22Rv1 (cell line): ENCODE results near the gene DLGAP3.

Source experiments
- ZFX ChIP-seq: fragments of 450-650 bp; IDR thresholded peaks from 2 replicates; pipeline ENCODE4 v1.6.1; 2017; ENCODE audit warnings: antibody characterized with exemption, borderline replicate concordance
- TF ChIP-seq, protein P1 (sequence below): fragments of 450-650 bp; IDR thresholded peaks from 2 replicates; pipeline ENCODE4 v1.5.1; 2017; ENCODE audit warnings: mild to moderate bottlenecking

DNA sequence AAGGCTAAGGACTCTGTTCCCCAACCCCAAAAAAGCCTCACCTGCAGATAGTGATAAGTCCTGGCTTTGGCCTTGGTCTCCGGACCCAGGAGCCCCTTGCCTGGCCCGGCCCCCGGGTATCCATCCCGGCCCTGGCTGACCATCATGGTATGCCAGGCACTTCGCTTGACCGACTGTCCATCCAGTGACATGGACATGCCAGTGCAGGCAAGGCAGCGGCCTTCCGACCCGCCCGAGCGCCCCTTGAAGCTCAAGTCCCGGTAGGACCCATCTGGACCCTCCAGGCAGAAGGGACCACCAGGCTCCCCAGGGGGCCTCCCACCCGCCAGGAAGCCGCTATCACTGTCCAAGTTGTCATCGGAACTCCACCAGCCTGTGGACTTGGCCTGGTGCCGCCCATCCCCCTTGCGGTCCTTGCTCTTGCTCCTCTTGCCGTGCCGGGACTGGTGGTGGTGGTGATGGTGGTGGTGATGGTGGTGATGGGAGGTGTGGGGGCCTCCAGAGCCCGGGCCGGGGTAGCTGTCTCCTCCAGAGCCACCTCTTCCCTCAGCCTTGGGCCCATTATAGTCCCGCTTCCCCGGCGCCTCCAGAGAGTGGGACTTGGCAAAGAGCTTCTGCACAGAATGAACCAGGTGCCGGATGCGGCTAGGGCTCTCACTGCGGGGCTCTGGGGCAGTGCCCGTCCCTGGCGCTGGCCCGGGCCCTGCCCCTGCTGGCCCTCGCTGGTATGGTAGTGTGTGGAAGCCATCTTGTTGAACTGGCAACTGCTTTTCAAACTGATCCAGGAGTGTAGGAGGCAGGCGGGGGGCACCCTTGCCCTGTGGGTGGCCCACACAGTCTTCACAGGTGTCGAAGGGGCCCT, 25.0 kb downstream of the DLGAP3 start:
- TF ChIP-seq, protein P1, sequence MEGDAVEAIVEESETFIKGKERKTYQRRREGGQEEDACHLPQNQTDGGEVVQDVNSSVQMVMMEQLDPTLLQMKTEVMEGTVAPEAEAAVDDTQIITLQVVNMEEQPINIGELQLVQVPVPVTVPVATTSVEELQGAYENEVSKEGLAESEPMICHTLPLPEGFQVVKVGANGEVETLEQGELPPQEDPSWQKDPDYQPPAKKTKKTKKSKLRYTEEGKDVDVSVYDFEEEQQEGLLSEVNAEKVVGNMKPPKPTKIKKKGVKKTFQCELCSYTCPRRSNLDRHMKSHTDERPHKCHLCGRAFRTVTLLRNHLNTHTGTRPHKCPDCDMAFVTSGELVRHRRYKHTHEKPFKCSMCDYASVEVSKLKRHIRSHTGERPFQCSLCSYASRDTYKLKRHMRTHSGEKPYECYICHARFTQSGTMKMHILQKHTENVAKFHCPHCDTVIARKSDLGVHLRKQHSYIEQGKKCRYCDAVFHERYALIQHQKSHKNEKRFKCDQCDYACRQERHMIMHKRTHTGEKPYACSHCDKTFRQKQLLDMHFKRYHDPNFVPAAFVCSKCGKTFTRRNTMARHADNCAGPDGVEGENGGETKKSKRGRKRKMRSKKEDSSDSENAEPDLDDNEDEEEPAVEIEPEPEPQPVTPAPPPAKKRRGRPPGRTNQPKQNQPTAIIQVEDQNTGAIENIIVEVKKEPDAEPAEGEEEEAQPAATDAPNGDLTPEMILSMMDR: no peak
- TF ChIP-seq ZFX: no peak
